Osteoblast (primary cell): ENCODE data around the gene ARHGEF6. TPM values are rescaled to one million over a fixed set of nuclear protein-coding genes. Genes with fewer than 3 reads are reported as not detected.

ENCODE experiments used
- DNase-seq: peaks from one replicate; pipeline ENCODE4 v3.0.0; 2011; ENCODE audit warnings: low spot score, mixed read lengths; ENCODE audit not compliant: insufficient read length; ENCODE audit errors: missing footprints
- H2AFZ ChIP-seq: 2 replicates; pipeline ENCODE4 v1.6.0; 2011; ENCODE audit warnings: mild to moderate bottlenecking, low read length
- H3K27ac ChIP-seq: 2 replicates; pipeline ENCODE4 v1.5.1; 2011; ENCODE audit warnings: mild to moderate bottlenecking, low read depth, low read length, moderate library complexity
- H3K27me3 ChIP-seq: 2 replicates; pipeline ENCODE4 v1.6.0; 2012; ENCODE audit warnings: mild to moderate bottlenecking, control low read depth, inconsistent platforms, low read length, moderate library complexity; ENCODE audit not compliant: insufficient read depth
- H3K36me3 ChIP-seq: 2 replicates; pipeline ENCODE4 v1.5.1; 2011; ENCODE audit warnings: mild to moderate bottlenecking, low read length, control low read depth, moderate library complexity; ENCODE audit not compliant: insufficient read depth
- H3K4me1 ChIP-seq: 2 replicates; pipeline ENCODE4 v1.5.1; 2011; ENCODE audit warnings: mild to moderate bottlenecking, low read length, control low read depth, moderate library complexity; ENCODE audit not compliant: insufficient read depth
- H3K4me2 ChIP-seq: 2 replicates; pipeline ENCODE4 v1.6.0; 2011; ENCODE audit warnings: mild to moderate bottlenecking, low read length; ENCODE audit not compliant: insufficient read depth
- H3K4me3 ChIP-seq: fragments of 200-600 bp; sonication (generic); 3 replicates; pipeline ENCODE4 v1.5.1; 2012; ENCODE audit warnings: mild to moderate bottlenecking, low read length, inconsistent platforms; ENCODE audit not compliant: insufficient read depth
- H3K79me2 ChIP-seq: 2 replicates; pipeline ENCODE4 v1.6.0; 2012; ENCODE audit warnings: mild to moderate bottlenecking, low read length, control low read depth, inconsistent platforms; ENCODE audit not compliant: insufficient read depth
- H3K9me3 ChIP-seq: 2 replicates; pipeline ENCODE4 v1.5.1; 2011; ENCODE audit warnings: low read depth, low read length, control low read depth
- H4K20me1 ChIP-seq: 2 replicates; pipeline ENCODE4 v1.6.0; 2012; ENCODE audit warnings: mild to moderate bottlenecking, low read length, control low read depth; ENCODE audit not compliant: insufficient read depth
- CTCF ChIP-seq: IDR thresholded peaks from 2 replicates; pipeline ENCODE4 v1.5.1; 2011; ENCODE audit warnings: mild to moderate bottlenecking, low read depth, low read length, moderate library complexity; ENCODE audit errors: extremely low read depth
- total RNA-seq: library from RNA; depleted of rRNA; stranded (reverse); fragments of >200 nt; gene quantifications from 2 replicates; pipeline ENCODE4 v1.2.3, GENCODE V29; 2012

ARHGEF6 gene
- total RNA-seq, 1 donor: 17.4 TPM

GRCh38 chrX:136650811-136651210 lies 129.9 kb downstream of the ARHGEF6 start:
- no peak overlapping the region for H3K4me2 ChIP-seq
- H2AFZ ChIP-seq: no peak overlapping the region
- no peaks in the 10 kb centered on the region for H4K20me1 ChIP-seq
- H3K27me3 ChIP-seq: peaks cover 3% of the 10 kb centered on the region
- H3K27ac ChIP-seq: no peak overlapping the region
- no peaks in the 10 kb centered on the region for H3K9me3 ChIP-seq
- H3K79me2 ChIP-seq: no peaks in the 10 kb centered on the region
- DNase-seq: no peak
- no peak for TF ChIP-seq CTCF
- H3K36me3 ChIP-seq: no peaks in the 10 kb centered on the region
- H3K4me3 ChIP-seq: no peak overlapping the region
- H3K4me1 ChIP-seq: no peaks in the 10 kb centered on the region

- peaks cover 3% of the 10 kb centered on the region for H3K27me3 ChIP-seq
- H3K4me3 ChIP-seq: no peak within 1 kb of the TSS
- H3K4me2 ChIP-seq: no peak within 1 kb of the TSS
- no peak within 1 kb of the TSS for H3K27ac ChIP-seq
- DNase-seq: no peak
- H3K9me3 ChIP-seq: no peaks in the 10 kb centered on the region
- H3K36me3 ChIP-seq: no peaks in the 10 kb centered on the region
- H3K79me2 ChIP-seq: no peaks in the 10 kb centered on the region
- H3K4me1 ChIP-seq: no peaks in the 10 kb centered on the region
- H4K20me1 ChIP-seq: no peaks in the 10 kb centered on the region
- H2AFZ ChIP-seq: no peak within 1 kb of the TSS
- TF ChIP-seq CTCF: no peak
These were observed 132.9 kb downstream of the ARHGEF6 start, which contains the start of gene CD40LG for GRCh38 chrX:136647677-136648360. Gene CD40LG (plus strand): TSS chrX:136648158. CDS start chrX:136648249, 91 bp downstream.

- H3K4me1 ChIP-seq: no peaks in the 10 kb centered on the region
- no peaks in the 10 kb centered on the region for H4K20me1 ChIP-seq
- no peak for DNase-seq
- peaks cover 3% of the 10 kb centered on the region for H3K27me3 ChIP-seq
- no peak overlapping the region for H3K4me3 ChIP-seq
- no peak overlapping the region for H3K4me2 ChIP-seq
- H3K79me2 ChIP-seq: no peaks in the 10 kb centered on the region
- no peak overlapping the region for H3K27ac ChIP-seq
- H2AFZ ChIP-seq: no peak overlapping the region
- H3K36me3 ChIP-seq: no peaks in the 10 kb centered on the region
- H3K9me3 ChIP-seq: no peaks in the 10 kb centered on the region
- no peak for TF ChIP-seq CTCF
These were observed 134.0 kb downstream of the ARHGEF6 start for GRCh38 chrX:136646602-136647239.

GRCh38 chrX:136643243-136643642 lies 137.5 kb downstream of the ARHGEF6 start:
- peak; percentile 35 for DNase-seq
- Histone ChIP-seq H2AFZ (no peak overlapping the region), H3K79me2 (no peaks in the 10 kb centered on the region), H3K27me3 (no peaks in the 10 kb centered on the region), H4K20me1 (no peaks in the 10 kb centered on the region), H3K4me3 (no peak overlapping the region), H3K4me2 (no peak overlapping the region), H3K4me1 (no peaks in the 10 kb centered on the region), H3K9me3 (no peaks in the 10 kb centered on the region), H3K27ac (no peak overlapping the region), H3K36me3 (no peaks in the 10 kb centered on the region)
- no peak for TF ChIP-seq CTCF
